Jurkat, Clone E6-1 (cell line): ENCODE data around the gene PLEKHG1.

Source experiments
- DNase-seq: peaks from one replicate; pipeline ENCODE4 v3.0.0-alpha.2; 2011; ENCODE audit warnings: low read depth, low spot score
- H3K4me3 ChIP-seq: 2 replicates; pipeline ENCODE4 v1.5.1; 2011; ENCODE audit warnings: mild to moderate bottlenecking, low read length, control low read depth, moderate library complexity

Gene PLEKHG1

GRCh38 chr6:150634176-150634963 is 34.7 kb downstream of the PLEKHG1 start:
- no peak for DNase-seq
- H3K4me3 ChIP-seq: no peak overlapping the region

DNA sequence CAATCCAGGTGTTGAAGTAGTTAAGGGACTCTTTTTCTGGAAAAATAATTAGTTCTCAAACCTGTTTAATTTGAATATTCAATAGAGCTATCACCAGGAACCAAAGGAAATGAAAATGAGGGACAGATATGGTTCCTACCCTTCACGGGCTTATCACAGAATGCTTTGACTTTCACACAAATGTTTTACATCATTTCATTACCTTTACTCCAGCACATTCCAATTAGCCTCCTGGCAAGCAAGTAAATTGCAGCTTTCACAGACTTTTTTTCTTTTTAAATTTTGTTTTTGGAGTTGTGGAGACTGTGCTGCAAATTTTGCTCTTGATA is 35.2 kb downstream of the PLEKHG1 start:
- H3K4me3 ChIP-seq: no peak overlapping the region
- no peak for DNase-seq

- no peak overlapping the region for H3K4me3 ChIP-seq
- no peak for DNase-seq
Observed at GRCh38 chr6:150635906-150636514, 36.3 kb downstream of the PLEKHG1 start.

DNA sequence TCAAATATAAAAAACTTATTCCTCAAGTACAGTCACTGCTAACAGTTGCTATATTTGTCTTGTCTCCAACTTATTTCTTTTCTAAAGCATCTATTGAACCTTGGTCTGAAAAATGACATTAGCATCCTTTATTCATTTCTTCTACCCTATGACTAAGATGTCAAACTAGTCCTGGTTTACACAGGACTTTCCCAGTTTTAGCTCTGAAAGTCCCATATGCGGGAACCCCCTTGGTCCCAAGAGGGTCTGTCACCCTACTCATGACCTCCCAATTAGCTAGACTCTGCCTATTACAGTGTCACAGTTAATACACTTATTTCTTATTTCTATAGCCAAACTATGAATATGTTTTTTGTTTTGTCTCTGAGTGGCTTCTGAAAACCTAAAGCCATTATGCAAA is 37.1 kb downstream of the PLEKHG1 start:
- DNase-seq: no peak
- no peak overlapping the region for H3K4me3 ChIP-seq

DNA sequence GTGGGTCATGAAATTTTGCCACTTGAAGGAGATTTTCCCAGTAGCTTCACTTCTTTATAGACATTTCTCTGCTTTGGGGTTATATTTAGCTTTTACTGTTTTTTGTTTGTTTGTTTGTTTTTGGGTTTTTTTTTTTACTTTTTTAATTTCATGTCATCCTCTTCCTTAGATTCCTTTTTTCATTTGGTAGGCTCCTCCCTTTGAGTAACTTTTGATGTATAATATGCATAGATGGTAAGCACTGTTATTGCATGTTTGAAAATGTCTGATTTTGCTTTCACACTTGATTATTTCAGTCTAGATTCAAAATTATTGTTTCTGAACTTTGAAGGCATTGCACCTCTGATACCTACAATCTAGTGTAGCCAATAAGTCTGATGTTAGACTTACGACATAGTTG is 37.6 kb downstream of the PLEKHG1 start:
- H3K4me3 ChIP-seq: no peak overlapping the region
- no peak for DNase-seq

- DNase-seq: no peak
- H3K4me3 ChIP-seq: no peak overlapping the region
Observed at GRCh38 chr6:150638267-150638666, 38.6 kb downstream of the PLEKHG1 start.

GRCh38 chr6:150638765-150639164 is 39.1 kb downstream of the PLEKHG1 start:
- H3K4me3 ChIP-seq: no peak overlapping the region
- DNase-seq: no peak

DNA sequence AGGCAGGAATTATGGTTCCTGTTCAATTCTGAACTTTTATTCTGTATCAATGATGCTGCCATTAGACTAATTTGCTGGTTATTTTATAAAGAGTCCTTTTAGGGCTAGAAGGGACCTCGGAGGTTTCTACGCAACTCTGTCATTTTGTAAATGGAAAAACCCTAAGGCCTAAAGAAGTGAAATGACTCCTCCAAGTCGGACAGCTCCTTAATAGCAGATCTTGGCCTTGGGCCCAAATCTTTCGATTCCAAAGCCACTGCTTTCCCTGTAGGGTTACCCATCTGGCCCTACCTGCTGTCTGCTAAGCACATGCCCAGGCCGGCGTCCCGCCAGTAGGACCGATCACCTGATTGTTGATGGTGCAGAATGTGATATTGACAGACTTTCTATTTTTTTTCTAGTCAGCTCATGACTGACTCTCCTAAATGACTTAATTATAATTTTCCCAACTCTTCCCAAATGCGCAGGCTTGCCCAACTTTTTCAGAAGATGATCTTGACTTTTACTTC is 40.2 kb downstream of the PLEKHG1 start:
- no peak overlapping the region for H3K4me3 ChIP-seq
- no peak for DNase-seq

GRCh38 chr6:150640556-150641209 is 41.0 kb downstream of the PLEKHG1 start:
- DNase-seq: no peak
- no peak overlapping the region for H3K4me3 ChIP-seq

GRCh38 chr6:150641398-150642139 is 41.9 kb downstream of the PLEKHG1 start:
- no peak overlapping the region for H3K4me3 ChIP-seq
- no peak for DNase-seq

DNA sequence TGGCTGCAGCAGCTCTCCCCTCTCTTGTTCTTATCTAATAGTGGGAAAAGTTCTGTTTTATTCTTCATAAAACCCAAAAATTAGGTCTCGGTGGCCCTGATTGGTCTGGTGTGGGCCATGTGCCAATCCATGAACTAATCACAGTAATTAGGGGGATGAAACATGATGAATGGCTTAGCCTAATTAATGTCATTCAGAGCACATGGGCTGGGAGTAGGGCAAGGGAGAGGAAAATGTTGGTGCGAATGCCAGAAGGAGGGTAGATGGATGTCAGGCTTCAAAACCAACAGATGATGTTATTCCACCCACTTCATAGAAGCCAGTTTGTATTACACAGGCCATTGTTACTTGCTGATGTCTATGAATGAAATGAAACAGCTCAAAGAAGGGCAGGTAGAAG is 46.5 kb downstream of the PLEKHG1 start:
- DNase-seq: no peak
- no peak overlapping the region for H3K4me3 ChIP-seq

DNA sequence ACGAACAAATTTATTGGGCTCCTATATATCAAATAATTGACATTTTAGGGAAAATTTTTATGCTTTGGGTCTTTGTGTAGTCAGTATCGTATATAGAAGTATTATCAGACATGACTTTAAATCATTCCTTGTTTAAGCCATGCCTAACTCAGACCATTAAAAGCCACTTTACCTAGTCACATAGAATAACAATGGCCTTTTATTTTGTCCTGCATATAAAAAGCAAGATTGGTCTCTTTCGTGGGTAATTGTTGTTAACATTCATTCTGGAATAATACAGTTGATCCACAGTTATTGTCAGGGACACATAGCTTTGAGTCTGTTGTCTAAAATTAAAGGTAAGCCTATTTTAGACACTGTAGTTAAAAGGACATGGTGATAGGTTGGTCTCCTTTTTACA is 47.4 kb downstream of the PLEKHG1 start:
- no peak overlapping the region for H3K4me3 ChIP-seq
- DNase-seq: no peak
